HepG2 (cell line): ENCODE measurements around the gene HCRTR2. TPM values are rescaled to one million over a fixed set of nuclear protein-coding genes. Genes with fewer than 3 reads are reported as not detected.

Experiments
- ATAC-seq: fragments of 200-7000 bp; cut with Tn5 transposase; 3 replicates; pipeline ENCODE4 v1.9.1; 2020; ENCODE audit warnings: mild to moderate bottlenecking, moderate library complexity
- BruUV-seq: library from RNA; stranded (reverse); fragments of 400-500 nt; replicated peaks from 2 replicates; lab custom pipeline; 2021; lab: Mats Ljungman, UMichigan
- CTCF ChIA-PET: fragments of 300-600 bp; formaldehyde crosslinking; extraction: SDS; loops from one replicate; lab custom pipeline; 2021; ENCODE audit warnings: low total read pairs, inconsistent platforms, low intra/inter-chr PET ratio; lab: Yijun Ruan, JAX
- POLR2A ChIA-PET: fragments of 350-600 bp; sonication (Branson Sonifier 250); formaldehyde crosslinking; loops from one replicate; lab custom pipeline; 2020; ENCODE audit warnings: antibody characterized with exemption, inconsistent platforms; lab: Yijun Ruan, JAX
- DNase-seq: peaks from one replicate; pipeline ENCODE4 v3.0.0-alpha.2; 2015; ENCODE audit warnings: low spot score
- FAIRE-seq: peaks from 3 replicates; lab custom pipeline; 2011; peaks lifted over from hg19 to GRCh38; lab: Jason Lieb, UNC
- H2AFZ ChIP-seq: one replicate; pipeline ENCODE4 v1.6.1; 2011; ENCODE audit warnings: low read length, inconsistent platforms
- H3K27ac ChIP-seq: fragments of 300-600 bp; 3 replicates; pipeline ENCODE4 v1.8.0; 2011; ENCODE audit warnings: mixed run types, mild to moderate bottlenecking, mixed read lengths, low read length, inconsistent platforms; ENCODE audit not compliant: insufficient read depth; ENCODE audit errors: extremely low read length
- H3K27me3 ChIP-seq, 2 experiments: fragments of 200-600 bp in 1 of 2; 2 replicates in 1 of 2; 3 replicates in 1 of 2; pipeline versions ENCODE4 v1.6.0 to v1.8.0; 2011; ENCODE audit warnings: low read length in 2 of 2, mild to moderate bottlenecking in 2 of 2, moderate library complexity in 2 of 2, inconsistent platforms in 1 of 2; ENCODE audit not compliant: insufficient read depth in 2 of 2, control insufficient read depth in 1 of 2
- H3K36me3 ChIP-seq, 2 experiments: fragments of 200-600 bp in 1 of 2; replicated peaks in 1 of 2; 2 replicates in 1 of 2; 3 replicates in 1 of 2; pipeline versions ENCODE4 v1.5.1 to v1.8.0; 2011; ENCODE audit warnings: low read length in 2 of 2, inconsistent platforms in 1 of 2; ENCODE audit not compliant: insufficient read depth in 2 of 2, control insufficient read depth in 1 of 2
- H3K4me1 ChIP-seq: 2 replicates; pipeline ENCODE4 v1.5.1; 2012; ENCODE audit warnings: low read length, inconsistent platforms; ENCODE audit not compliant: insufficient read depth
- H3K4me2 ChIP-seq: 2 replicates; pipeline ENCODE4 v1.6.0; 2011; ENCODE audit warnings: low read depth, low read length, inconsistent platforms
- H3K4me3 ChIP-seq, 3 experiments: fragments of 200-600 bp in 1 of 3; sonication (generic), shearing (Covaris generic) in 1 of 3; replicated peaks in 1 of 3; 2 replicates each; pipeline ENCODE4 v1.5.1; 2011 to 2016; ENCODE audit warnings: low read length in 3 of 3, inconsistent platforms in 2 of 3, low read depth in 2 of 3, mild to moderate bottlenecking in 2 of 3, control low read depth in 1 of 3, mixed read lengths in 1 of 3; ENCODE audit not compliant: insufficient read depth in 1 of 3
- H3K79me2 ChIP-seq: one replicate; pipeline ENCODE4 v1.6.1; 2011; ENCODE audit warnings: low read length, inconsistent platforms; ENCODE audit not compliant: insufficient read depth
- H3K9ac ChIP-seq: 2 replicates; pipeline ENCODE4 v1.6.0; 2011; ENCODE audit warnings: mild to moderate bottlenecking, low read depth, low read length, inconsistent platforms; ENCODE audit not compliant: insufficient read depth
- H3K9me3 ChIP-seq: 2 replicates; pipeline ENCODE4 v1.5.1; 2012; ENCODE audit warnings: mild to moderate bottlenecking, low read length
- H4K20me1 ChIP-seq: 2 replicates; pipeline ENCODE4 v1.6.0; 2011; ENCODE audit warnings: inconsistent platforms, mild to moderate bottlenecking, low read length, moderate library complexity; ENCODE audit not compliant: insufficient read depth
- FOXA1 ChIP-seq, 2 experiments: fragments of 450-650 bp in 1 of 2; sonication (generic) in 1 of 2; formaldehyde crosslinking in 1 of 2; IDR thresholded peaks; 2 replicates each; pipeline versions ENCODE4 v1.4.0 to v1.6.1; 2016 to 2020; ENCODE audit warnings: missing genetic modification reagents in 1 of 2
- FOXO1 ChIP-seq: sonication (generic); formaldehyde crosslinking; IDR thresholded peaks from 2 replicates; pipeline ENCODE4 v1.4.0; 2020; ENCODE audit warnings: missing genetic modification reagents
- REST ChIP-seq, 2 experiments: IDR thresholded peaks; 2 replicates each; pipeline ENCODE4 v1.6.1; 2011 to 2012; ENCODE audit warnings: low read length in 2 of 2, borderline replicate concordance in 1 of 2, low read depth in 1 of 2, mild to moderate bottlenecking in 1 of 2, moderate library complexity in 1 of 2
- WGBS: methylation state at CpG from one replicate; pipeline ENCODE4 v1.1.6; 2017; ENCODE audit warnings: low lambda C conversion rate; 5-methylcytosine and 5-hydroxymethylcytosine counted together
- in situ Hi-C: cut with HindIII; loops from 2 replicates; pipeline ENCODE4 v1.10.0; 2017; ENCODE audit warnings: low pct_unique_long_range_greater_than_20kb; ENCODE audit not compliant: extremely low pct_ligation_motif_present
- intact Hi-C: fragments of 100-400 bp; cut with micrococcal nuclease; formaldehyde crosslinking; loops from one replicate; pipeline ENCODE4 v1.10.0; 2022; ENCODE audit not compliant: unreplicated experiment
- polyA plus RNA-seq, 8 experiments: library from polyadenylated mRNA; depleted of rRNA in 3 of 8; stranded (reverse) in 7 of 8; unstranded in 1 of 8; fragments of >200 nt; fragmentation: Illumina TruSeq in 4 of 8; extraction: Trizol in 4 of 8; gene quantifications; 2 replicates each; pipeline versions ENCODE4 v1.2.1 to v1.2.3, GENCODE V29; 2011 to 2016; ENCODE audit warnings: low read depth in 4 of 8, missing spikeins in 1 of 8, mixed read lengths in 1 of 8; ENCODE audit not compliant: insufficient read depth in 1 of 8
- total RNA-seq, 5 experiments: library from RNA; depleted of rRNA; stranded (reverse); fragments of >200 nt; fragmentation: Illumina TruSeq; extraction: Trizol; gene quantifications; 2 replicates each; pipeline ENCODE4 v1.2.3, GENCODE V29; 2016; ENCODE audit warnings: low read depth in 1 of 5

The HCRTR2 gene
- total and polyA plus RNA-seq, 2 of the 13 experiments (the other 11 are each of a cell fraction or from before 2014, with no cell fraction given): not detected

GRCh38 chr6:55141611-55142010 is 32.7 kb upstream of the HCRTR2 start (continued):
- TF ChIP-seq REST (IDR thresholded peaks at IDR 0.05; ENCODE audit: borderline replicate concordance in 1 of 2, low read depth in 1 of 2, low read length in 2 of 2): no peak

GRCh38 chr6:55142610-55143009 is 31.7 kb upstream of the HCRTR2 start:
- Histone ChIP-seq H4K20me1 (no peaks in the 10 kb centered on the region), H3K36me3 (no peaks in the 10 kb centered on the region), H2AFZ (no peak overlapping the region), H3K9me3 (no peaks in the 10 kb centered on the region), H3K4me2 (no peak overlapping the region), H3K4me1 (no peaks in the 10 kb centered on the region), H3K79me2 (no peaks in the 10 kb centered on the region), H3K27me3 (no peaks in the 10 kb centered on the region), H3K4me3 (no peak overlapping the region), H3K9ac (no peak overlapping the region), H3K27ac (no peak overlapping the region)
- ChIA-PET POLR2A (no interaction called here), CTCF (no interaction called here)
- ATAC-seq: no peak
- FAIRE-seq: no peak
- no peak for DNase-seq
- TF ChIP-seq FOXO1 (CRISPR knock-in tag) (no peak), FOXA1 (IDR thresholded peaks at IDR 0.05) (no peak), FOXA1 (CRISPR knock-in tag; IDR thresholded peaks at IDR 0.05) (no peak)
- in situ Hi-C loops: no loop called here
- no TSS peak for BruUV-seq
- intact Hi-C loops: no loop called here
- 2% methylated on average over 2 of the region's 2 CpGs for WGBS
